ENCODE data around the gene C1orf159.

C1orf159 gene

DNA sequence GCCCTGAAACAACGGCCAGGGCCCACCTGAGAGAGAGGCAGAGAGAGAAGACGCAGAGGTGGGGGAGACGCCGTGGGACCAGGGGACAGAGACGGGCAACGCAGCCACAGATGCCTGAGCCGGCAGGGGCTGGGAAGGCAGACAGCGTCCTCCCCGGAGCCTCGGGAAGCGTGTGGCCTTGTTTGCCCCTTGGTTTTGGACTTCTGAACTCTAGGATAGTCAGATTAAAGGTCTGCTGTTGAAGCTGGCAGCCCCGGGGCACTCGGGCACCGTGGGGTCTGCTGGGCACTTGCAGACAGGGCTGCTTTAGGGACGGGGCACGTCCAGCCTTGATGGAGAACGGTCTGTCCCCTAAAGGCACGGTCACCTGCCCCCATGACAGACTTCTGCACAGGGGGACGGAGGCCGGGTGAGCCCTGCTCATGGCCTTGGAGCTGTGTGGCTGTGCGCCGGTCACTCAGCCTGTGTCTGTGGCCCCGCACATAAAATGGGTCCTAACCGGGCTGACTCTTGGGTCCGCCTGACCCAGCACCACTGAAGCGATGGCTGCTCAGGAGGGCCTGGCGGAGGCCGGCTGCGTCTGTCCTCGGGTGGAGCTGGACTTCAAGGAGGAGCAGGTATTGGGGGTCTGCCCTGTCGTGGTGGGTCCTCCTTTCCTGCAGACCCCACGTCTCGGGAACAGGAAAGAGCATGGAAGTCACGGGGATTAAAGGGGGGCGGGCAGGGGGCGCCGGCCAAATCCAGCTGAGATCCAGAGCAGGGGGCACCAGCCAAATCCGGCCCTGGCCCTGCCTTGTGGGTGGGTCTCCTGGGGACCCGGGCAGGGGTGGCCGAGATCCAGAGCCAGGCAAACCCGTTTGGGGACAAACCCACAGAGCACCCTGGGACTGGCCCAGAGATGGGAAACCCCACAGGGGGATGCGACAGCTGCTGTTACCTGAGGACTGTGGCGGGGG lies 32.2 kb downstream of the C1orf159 start:
- Histone ChIP-seq H3K4me3 (ENCODE audit: control insufficient read depth in 1 of 7, extremely low read depth in 1 of 7, insufficient read depth in 4 of 7, low read depth in 2 of 7, low read length in 6 of 7) (no peak overlapping the region), H3K27ac (ENCODE audit: insufficient read depth in 1 of 2, low read depth in 1 of 2, low read length in 2 of 2, poor library complexity in 1 of 2, severe bottlenecking in 2 of 2) (no peak overlapping the region), H3K9me3 (ENCODE audit: control extremely low read depth in 1 of 5, control insufficient read depth in 4 of 5, insufficient read depth in 2 of 5, low read depth in 1 of 5, low read length in 4 of 5) (no peaks in the 10 kb centered on the region), H3K36me3 (ENCODE audit: control insufficient read depth in 4 of 4, insufficient read depth in 4 of 4, low read length in 3 of 4) (peaks cover 0 to 4% (median 2%) of the 10 kb centered on the region in 4 experiments), H3K4me1 (ENCODE audit: control extremely low read depth in 1 of 4, control insufficient read depth in 4 of 4, insufficient read depth in 4 of 4, low read length in 3 of 4) (peaks cover 0 to 13% (median 12%) of the 10 kb centered on the region in 4 experiments), H3K27me3 (replicated peaks in 2 of 5; ENCODE audit: control insufficient read depth in 4 of 5, insufficient read depth in 5 of 5, low read length in 4 of 5) (peaks cover 0 to 15% (median 0%) of the 10 kb centered on the region in 5 experiments)
- ChIA-PET CTCF (interaction anchor here (0.6 kb wide), 1 partner anchor 14 kb away, joined by 3 read pairs; no protein-coding TSS in a partner anchor), POLR2A (interaction anchor here (0.5 kb wide), 1 partner anchor 77 kb away, joined by 4 read pairs; no protein-coding TSS in a partner anchor)
- 96% methylated on average over 37 of the region's 43 CpGs for WGBS (ENCODE audit: insufficient coverage)
- no peak for DNase-seq

DNA sequence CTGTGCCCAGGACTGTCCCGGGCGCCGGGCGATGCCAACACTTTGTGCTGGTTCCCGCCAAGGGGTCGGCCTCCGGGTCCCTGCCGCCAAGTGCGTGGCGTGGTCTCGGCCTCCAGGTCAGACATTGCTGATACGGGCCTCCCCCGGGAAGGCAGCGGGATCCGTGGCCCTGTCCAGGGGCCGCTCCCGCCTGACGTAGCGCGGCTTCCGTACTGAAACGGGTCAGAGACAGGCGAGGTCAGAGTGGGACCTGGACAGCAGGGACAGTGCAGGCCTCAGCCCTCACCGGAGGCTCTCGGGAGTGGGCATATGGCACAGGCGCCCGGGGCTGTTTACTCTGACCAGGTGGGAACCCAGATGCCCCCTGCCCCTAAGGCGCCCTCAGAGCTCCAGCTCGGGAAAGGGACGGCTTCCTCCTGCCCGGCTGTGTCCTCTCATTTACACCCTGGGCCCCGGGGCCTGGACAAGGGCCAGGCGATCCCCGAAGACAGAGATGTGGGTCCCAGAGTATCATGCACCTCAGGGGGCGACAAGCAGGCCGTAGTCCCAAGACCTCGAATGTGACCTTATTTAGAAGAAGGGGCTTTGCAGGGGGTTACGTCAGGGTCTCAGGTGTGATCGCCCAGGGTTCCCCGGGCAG lies 33.0 kb downstream of the C1orf159 start:
- H3K9me3 ChIP-seq (ENCODE audit: control extremely low read depth in 1 of 5, control insufficient read depth in 4 of 5, insufficient read depth in 2 of 5, low read depth in 1 of 5, low read length in 4 of 5): no peaks in the 10 kb centered on the region
- CTCF ChIA-PET: interaction anchor here (1.1 kb wide), 1 partner anchor 168 kb away, joined by 3 read pairs; no protein-coding TSS in a partner anchor
- H3K27ac ChIP-seq (ENCODE audit: insufficient read depth in 1 of 2, low read depth in 1 of 2, low read length in 2 of 2, poor library complexity in 1 of 2, severe bottlenecking in 2 of 2): no peak overlapping the region
- 93% methylated on average over 36 of the region's 40 CpGs for WGBS (ENCODE audit: insufficient coverage)
- H3K27me3 ChIP-seq (replicated peaks in 2 of 5; ENCODE audit: control insufficient read depth in 4 of 5, insufficient read depth in 5 of 5, low read length in 4 of 5): peaks cover 0 to 15% (median 0%) of the 10 kb centered on the region in 5 experiments
- H3K4me1 ChIP-seq (ENCODE audit: control extremely low read depth in 1 of 4, control insufficient read depth in 4 of 4, insufficient read depth in 4 of 4, low read length in 3 of 4): peaks cover 0 to 13% (median 12%) of the 10 kb centered on the region in 4 experiments
- no peak overlapping the region for H3K4me3 ChIP-seq (ENCODE audit: control insufficient read depth in 1 of 7, extremely low read depth in 1 of 7, insufficient read depth in 4 of 7, low read depth in 2 of 7, low read length in 6 of 7)
- DNase-seq: no peak
- POLR2A ChIA-PET: no interaction called here
- peaks cover 0 to 4% (median 2%) of the 10 kb centered on the region in 4 experiments for H3K36me3 ChIP-seq (ENCODE audit: control insufficient read depth in 4 of 4, insufficient read depth in 4 of 4, low read length in 3 of 4)

GRCh38 chr1:1082239-1082775 lies 33.6 kb downstream of the C1orf159 start:
- Histone ChIP-seq H3K27ac (ENCODE audit: insufficient read depth in 1 of 2, low read depth in 1 of 2, low read length in 2 of 2, poor library complexity in 1 of 2, severe bottlenecking in 2 of 2) (no peak overlapping the region), H3K27me3 (replicated peaks in 2 of 5; ENCODE audit: control insufficient read depth in 4 of 5, insufficient read depth in 5 of 5, low read length in 4 of 5) (peaks cover 0 to 15% (median 0%) of the 10 kb centered on the region in 5 experiments), H3K4me1 (ENCODE audit: control extremely low read depth in 1 of 4, control insufficient read depth in 4 of 4, insufficient read depth in 4 of 4, low read length in 3 of 4) (peaks cover 0 to 13% (median 12%) of the 10 kb centered on the region in 4 experiments), H3K36me3 (ENCODE audit: control insufficient read depth in 4 of 4, insufficient read depth in 4 of 4, low read length in 3 of 4) (peaks cover 0 to 4% (median 2%) of the 10 kb centered on the region in 4 experiments), H3K4me3 (ENCODE audit: control insufficient read depth in 1 of 7, extremely low read depth in 1 of 7, insufficient read depth in 4 of 7, low read depth in 2 of 7, low read length in 6 of 7) (no peak overlapping the region), H3K9me3 (ENCODE audit: control extremely low read depth in 1 of 5, control insufficient read depth in 4 of 5, insufficient read depth in 2 of 5, low read depth in 1 of 5, low read length in 4 of 5) (no peaks in the 10 kb centered on the region)
- ChIA-PET POLR2A (no interaction called here), CTCF (interaction anchor here (0.7 to 1.1 kb wide), 2 partner anchors 168 to 208 kb away, joined by 3 read pairs; no protein-coding TSS in a partner anchor)
- no peak for DNase-seq
- WGBS (ENCODE audit: insufficient coverage): 94% methylated on average over 22 of the region's 27 CpGs

DNA sequence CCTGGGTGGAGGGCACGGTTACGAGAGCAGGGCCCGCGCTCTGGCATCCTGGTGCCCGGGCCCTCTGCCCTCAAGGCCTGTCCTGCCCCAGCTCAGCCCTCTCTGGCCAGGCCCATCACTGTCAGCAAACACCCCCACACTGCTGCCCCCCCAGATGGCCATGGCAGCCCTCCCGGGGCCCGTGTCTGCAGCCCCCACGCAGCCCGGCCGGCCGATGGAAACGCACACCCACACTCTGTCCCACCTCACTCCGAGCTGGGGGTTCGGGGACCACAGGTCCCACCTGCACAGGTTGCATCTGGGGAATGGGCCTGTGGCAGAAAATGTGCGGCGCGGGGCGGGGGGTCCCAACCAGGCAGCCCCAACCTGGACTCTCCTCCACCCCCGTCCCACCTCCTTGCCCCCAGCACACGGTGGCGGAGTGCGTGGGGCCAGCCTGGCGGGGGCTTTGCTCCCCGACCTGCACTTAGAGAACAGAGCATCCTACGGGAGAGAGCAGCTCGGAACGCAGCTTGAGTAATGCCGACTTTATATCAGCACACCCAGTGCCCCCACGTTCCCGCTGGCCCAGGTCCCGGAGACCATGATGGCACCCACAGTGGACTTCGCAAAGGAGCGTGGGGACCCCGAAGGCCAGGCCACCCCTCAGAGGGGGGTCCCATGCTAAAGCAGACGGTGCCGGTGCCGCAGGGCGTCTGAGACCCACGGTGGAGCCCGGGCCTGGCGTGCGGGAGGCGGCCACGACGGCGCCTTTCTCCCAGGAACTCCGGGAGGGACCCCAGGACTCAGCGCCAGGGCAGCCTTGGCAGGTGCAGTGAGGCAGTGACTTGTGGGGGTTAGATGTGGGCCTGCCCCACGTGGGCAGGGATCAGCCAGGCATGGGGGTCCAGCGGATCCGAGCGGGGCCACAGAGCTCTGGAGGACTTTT lies 34.3 kb downstream of the C1orf159 start:
- H3K27ac ChIP-seq (ENCODE audit: insufficient read depth in 1 of 2, low read depth in 1 of 2, low read length in 2 of 2, poor library complexity in 1 of 2, severe bottlenecking in 2 of 2): no peak overlapping the region
- ChIA-PET CTCF (interaction anchor here (0.7 to 1.1 kb wide), 2 partner anchors 169 to 209 kb away, joined by 3 read pairs; no protein-coding TSS in a partner anchor), POLR2A (no interaction called here)
- no peak for DNase-seq
- H3K4me3 ChIP-seq (ENCODE audit: control insufficient read depth in 1 of 7, extremely low read depth in 1 of 7, insufficient read depth in 4 of 7, low read depth in 2 of 7, low read length in 6 of 7): no peak overlapping the region
- peaks cover 0 to 2% (median 1%) of the 10 kb centered on the region in 4 experiments for H3K36me3 ChIP-seq (ENCODE audit: control insufficient read depth in 4 of 4, insufficient read depth in 4 of 4, low read length in 3 of 4)
- 94% methylated on average over 49 of the region's 52 CpGs for WGBS (ENCODE audit: insufficient coverage)
- H3K4me1 ChIP-seq (ENCODE audit: control extremely low read depth in 1 of 4, control insufficient read depth in 4 of 4, insufficient read depth in 4 of 4, low read length in 3 of 4): peaks cover 0 to 13% (median 12%) of the 10 kb centered on the region in 4 experiments
- H3K9me3 ChIP-seq (ENCODE audit: control extremely low read depth in 1 of 5, control insufficient read depth in 4 of 5, insufficient read depth in 2 of 5, low read depth in 1 of 5, low read length in 4 of 5): no peaks in the 10 kb centered on the region
- H3K27me3 ChIP-seq (replicated peaks in 2 of 5; ENCODE audit: control insufficient read depth in 4 of 5, insufficient read depth in 5 of 5, low read length in 4 of 5): peaks cover 0 to 15% (median 0%) of the 10 kb centered on the region in 5 experiments

- peaks cover 0 to 2% (median under 1%) of the 10 kb centered on the region in 4 experiments for H3K36me3 ChIP-seq (ENCODE audit: control insufficient read depth in 4 of 4, insufficient read depth in 4 of 4, low read length in 3 of 4)
- 88% methylated on average over 2 of the region's 9 CpGs for whole genome bisulfite sequencing (ENCODE audit: insufficient coverage)
- ChIA-PET POLR2A (no interaction called here), CTCF (no interaction called here)
- H3K27ac ChIP-seq (ENCODE audit: insufficient read depth in 1 of 2, low read depth in 1 of 2, low read length in 2 of 2, poor library complexity in 1 of 2, severe bottlenecking in 2 of 2): no peak overlapping the region
- H3K4me1 ChIP-seq (ENCODE audit: control extremely low read depth in 1 of 4, control insufficient read depth in 4 of 4, insufficient read depth in 4 of 4, low read length in 3 of 4): peaks cover 0 to 13% (median 12%) of the 10 kb centered on the region in 4 experiments
- H3K4me3 ChIP-seq (ENCODE audit: control insufficient read depth in 1 of 7, extremely low read depth in 1 of 7, insufficient read depth in 4 of 7, low read depth in 2 of 7, low read length in 6 of 7): no peak overlapping the region
- H3K9me3 ChIP-seq (ENCODE audit: control extremely low read depth in 1 of 5, control insufficient read depth in 4 of 5, insufficient read depth in 2 of 5, low read depth in 1 of 5, low read length in 4 of 5): no peaks in the 10 kb centered on the region
- peaks cover 0 to 15% (median 0%) of the 10 kb centered on the region in 5 experiments for H3K27me3 ChIP-seq (replicated peaks in 2 of 5; ENCODE audit: control insufficient read depth in 4 of 5, insufficient read depth in 5 of 5, low read length in 4 of 5)
- DNase-seq: no peak
These were observed 35.0 kb downstream of the C1orf159 start for GRCh38 chr1:1080951-1081310.

GRCh38 chr1:1080122-1080757 lies 35.6 kb downstream of the C1orf159 start:
- Histone ChIP-seq H3K9me3 (ENCODE audit: control extremely low read depth in 1 of 5, control insufficient read depth in 4 of 5, insufficient read depth in 2 of 5, low read depth in 1 of 5, low read length in 4 of 5) (no peaks in the 10 kb centered on the region), H3K36me3 (ENCODE audit: control insufficient read depth in 4 of 4, insufficient read depth in 4 of 4, low read length in 3 of 4) (peaks cover 0 to 2% (median under 1%) of the 10 kb centered on the region in 4 experiments), H3K4me3 (ENCODE audit: control insufficient read depth in 1 of 7, extremely low read depth in 1 of 7, insufficient read depth in 4 of 7, low read depth in 2 of 7, low read length in 6 of 7) (peak overlapping the region in 2 of 7 experiments; percentile 40 to 57), H3K27me3 (replicated peaks in 2 of 5; ENCODE audit: control insufficient read depth in 4 of 5, insufficient read depth in 5 of 5, low read length in 4 of 5) (peaks cover 0 to 15% (median 0%) of the 10 kb centered on the region in 5 experiments), H3K4me1 (ENCODE audit: control extremely low read depth in 1 of 4, control insufficient read depth in 4 of 4, insufficient read depth in 4 of 4, low read length in 3 of 4) (peaks cover 0 to 13% (median 12%) of the 10 kb centered on the region in 4 experiments), H3K27ac (ENCODE audit: insufficient read depth in 1 of 2, low read depth in 1 of 2, low read length in 2 of 2, poor library complexity in 1 of 2, severe bottlenecking in 2 of 2) (no peak overlapping the region)
- CTCF ChIA-PET: no interaction called here
- POLR2A ChIA-PET: no interaction called here
- DNase-seq: peak in 2 of 3 donors; percentile 32 to 41
- WGBS (ENCODE audit: insufficient coverage): 9% methylated on average over 8 of the region's 23 CpGs
